Measurements from ENCODE around the gene PPWD1. TPM values are rescaled to one million over a fixed set of nuclear protein-coding genes. Genes with fewer than 3 reads are reported as not detected.
"Not testable (repeated sequence)": the region's sequence is repeated elsewhere in the genome, so short reads cannot be mapped to it uniquely, and the experiment has no call there.

Gene PPWD1
- total RNA-seq, 2 experiments from 2014 or later: 43.4 to 48.7 TPM

DNA sequence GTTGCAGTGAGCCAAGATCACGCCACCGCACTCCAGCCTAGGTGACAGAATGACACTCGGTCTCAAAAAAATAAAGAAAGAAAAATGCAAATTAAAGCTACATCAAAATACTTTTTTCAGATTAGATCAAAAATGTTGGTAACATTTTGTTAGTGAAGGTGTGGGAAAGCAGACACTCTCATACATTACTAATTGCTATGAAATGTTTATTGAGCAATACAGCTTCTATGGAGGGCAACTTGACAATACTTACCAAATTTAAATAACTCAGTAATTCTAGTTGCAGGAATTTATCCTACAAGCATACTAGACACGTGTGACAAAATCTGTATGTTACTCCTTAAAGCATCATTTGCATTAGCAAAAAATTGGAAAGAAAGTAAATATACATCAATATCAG lies 56.9 kb downstream of the PPWD1 start:
- ChIA-PET POLR2A (no interaction called here), CTCF (no interaction called here)

DNA sequence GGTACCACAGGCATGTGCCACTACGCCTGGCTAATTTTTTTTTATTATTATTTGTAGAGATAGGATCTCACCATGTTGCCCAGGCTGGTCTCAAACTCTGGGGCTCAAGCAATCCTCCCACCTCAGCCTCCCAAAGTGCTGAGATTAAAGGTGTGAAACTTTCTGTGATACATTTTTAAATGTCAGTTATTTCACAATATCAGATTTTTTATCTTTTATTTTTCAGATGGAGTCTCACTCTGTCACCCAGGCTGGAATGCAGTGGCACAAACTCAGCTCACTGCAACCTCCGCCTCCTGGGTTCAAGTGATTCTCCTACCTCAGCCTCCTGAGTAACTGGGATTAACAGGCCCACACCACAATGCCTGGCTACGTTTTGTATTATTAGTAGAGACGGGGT lies 58.9 kb downstream of the PPWD1 start:
- CTCF ChIA-PET, POLR2A ChIA-PET: not testable (repeated sequence)

DNA sequence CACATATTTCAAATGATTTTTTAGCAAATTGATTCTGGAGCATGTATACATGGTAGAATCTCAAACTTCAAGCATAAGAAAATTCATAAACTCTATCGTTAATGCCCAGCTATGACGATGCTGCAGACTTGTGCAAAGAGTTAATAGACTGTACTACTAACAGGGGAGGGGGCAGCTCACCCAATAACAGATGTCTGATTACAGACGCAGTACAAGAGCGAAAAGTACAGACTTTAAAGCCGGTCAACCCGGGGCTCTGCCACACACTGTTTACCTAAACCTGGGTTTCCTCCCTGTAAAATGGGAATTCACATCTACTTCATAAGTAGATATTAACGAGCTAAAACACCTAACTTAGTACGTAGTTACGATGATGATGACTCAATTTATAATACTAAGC lies 60.4 kb downstream of the PPWD1 start:
- ChIA-PET CTCF (interaction anchor here (1.1 kb wide), 1 partner anchor 42 kb away, joined by 3 read pairs; no protein-coding TSS in a partner anchor), POLR2A (interaction anchor here (0.6 to 0.9 kb wide), 2 partner anchors 34 to 60 kb away, joined by 3 to 8 read pairs; partner anchors contain the start of genes CENPK and PPWD1)

GRCh38 chr5:65624025-65624570 lies 61.0 kb downstream of the PPWD1 start, which contains the start of gene TRIM23:
Gene TRIM23, minus strand, starts transcription at chr5:65624333. Its CDS starts 59 bp downstream, at chr5:65624274.
- POLR2A ChIA-PET: interaction anchor here (0.6 to 0.9 kb wide), 2 partner anchors 33 to 61 kb away, joined by 3 to 8 read pairs; partner anchors contain the start of genes CENPK and PPWD1
- CTCF ChIA-PET: interaction anchor here (1.1 kb wide), 1 partner anchor 42 kb away, joined by 3 read pairs; no protein-coding TSS in a partner anchor

DNA sequence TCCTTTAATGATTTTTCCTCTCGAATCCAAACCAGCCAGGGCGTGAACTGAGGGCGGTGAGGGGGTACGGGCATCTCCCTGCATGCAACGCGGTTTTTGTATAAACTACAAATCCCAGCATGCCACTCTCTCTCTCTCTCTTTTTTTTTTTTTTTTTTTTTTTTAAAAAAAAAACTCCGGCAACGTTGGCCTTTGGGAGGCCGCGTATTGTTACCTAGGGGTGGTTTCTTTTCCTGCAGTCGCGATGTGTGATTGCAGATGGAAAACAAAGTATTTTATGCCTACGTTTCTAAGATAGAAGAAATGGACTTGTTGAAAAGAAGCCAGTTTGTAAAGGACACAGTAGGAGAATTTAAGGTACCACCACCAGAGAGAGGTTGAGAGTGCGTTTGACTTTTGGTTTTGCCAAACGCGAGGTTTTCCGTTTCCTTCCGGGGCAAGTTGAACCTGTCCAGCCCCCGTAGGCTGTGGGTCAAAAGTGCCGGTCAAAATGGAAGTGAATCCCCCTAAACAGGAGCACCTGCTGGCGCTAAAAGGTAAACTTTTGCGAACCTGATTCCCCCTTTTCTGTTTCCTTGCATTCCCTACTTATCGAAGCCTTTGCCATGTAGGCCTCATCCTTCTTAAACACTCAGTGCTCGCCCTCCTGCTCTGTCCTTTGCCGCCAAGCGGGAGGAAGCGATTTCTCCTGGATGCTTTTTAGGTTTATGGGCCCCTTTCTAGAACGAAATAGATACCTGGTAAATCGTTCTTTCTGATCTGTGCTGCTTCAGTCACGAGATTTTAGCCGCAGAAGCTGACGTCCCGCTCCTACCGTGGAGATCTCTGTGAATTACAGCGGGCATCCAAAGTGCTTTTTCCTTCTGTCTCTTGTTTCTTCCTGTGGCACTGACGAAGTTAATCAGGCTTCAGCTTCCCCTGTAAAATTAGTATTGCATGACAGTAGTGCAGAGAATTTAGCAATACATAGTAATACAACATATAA lies 61.8 kb downstream of the PPWD1 start, which contains the start of the genes SHLD3 and TRAPPC13:
TSS of gene SHLD3 (plus strand) at position 457 of the 985 bp plus-strand sequence. CDS start 4,561 bp downstream, outside the sequence.
TSS of gene TRAPPC13 (plus strand) at position 457 of the 985 bp plus-strand sequence. CDS start at position 491, 34 bp downstream.
- ChIA-PET CTCF (interaction anchor here (1.1 kb wide), 1 partner anchor 43 kb away, joined by 3 read pairs; no protein-coding TSS in a partner anchor), POLR2A (interaction anchor here (1.2 kb wide), 1 partner anchor 62 kb away, joined by 3 read pairs; the partner anchor contains the start of gene CENPK)

DNA sequence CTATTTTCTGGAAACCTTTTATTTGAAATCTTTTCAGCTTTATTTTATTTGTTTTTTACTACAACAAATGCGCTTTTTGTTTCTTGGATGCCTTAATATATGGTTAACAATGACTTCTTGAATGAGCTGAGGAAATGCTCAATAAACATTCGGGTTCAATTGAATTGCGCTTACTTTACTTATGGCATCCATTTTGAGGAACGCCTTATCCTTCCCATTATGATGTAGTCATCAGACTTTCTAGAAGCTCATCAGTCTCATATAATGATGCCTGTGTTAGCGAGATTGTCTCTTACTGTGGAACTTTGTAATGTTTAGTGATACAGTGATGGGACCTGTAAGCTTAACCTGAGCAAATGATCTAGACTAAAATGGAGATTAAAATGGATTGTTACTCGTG lies 62.6 kb downstream of the PPWD1 start:
- ChIA-PET POLR2A (interaction anchor here (1.2 kb wide), 1 partner anchor 63 kb away, joined by 3 read pairs; the partner anchor contains the start of gene CENPK), CTCF (no interaction called here)

GRCh38 chr5:65630981-65631380 lies 67.9 kb downstream of the PPWD1 start:
- ChIA-PET POLR2A (no interaction called here), CTCF (no interaction called here)

Other genes starting within 250 kb of the PPWD1 start
- 1 to 10 TPM; 1.3 to 1.4 TPM for gene ADAMTS6, start 81.4 kb upstream of the PPWD1 start, total RNA-seq
- 10 to 100 TPM; 78.6 to 85.7 TPM for gene CENPK, start 128 bp upstream of the PPWD1 start, total RNA-seq
- 1 to 10 TPM; 6.2 to 6.3 TPM for gene TRIM23, start 61.0 kb downstream of the PPWD1 start, total RNA-seq
- gene SHLD3, start 61.7 kb downstream of the PPWD1 start, total RNA-seq: 1 to 10 TPM; 6.5 to 6.8 TPM
- gene TRAPPC13, start 61.7 kb downstream of the PPWD1 start, total RNA-seq: 10 to 100 TPM; 20.9 to 21.9 TPM
- 10 to 100 TPM; 12.3 TPM for gene SGTB, start 158.8 kb downstream of the PPWD1 start, total RNA-seq
- gene NLN, start 158.9 kb downstream of the PPWD1 start, total RNA-seq: 10 to 100 TPM; 33.4 to 38.3 TPM